Calu3 (cell line): ENCODE results near the gene CNPY2. TPM values are rescaled to one million over a fixed set of nuclear protein-coding genes. Genes with fewer than 3 reads are reported as not detected.

Experiments
- BruUV-seq: library from RNA; stranded (reverse); fragments of 400-500 nt; replicated peaks from 2 replicates; lab custom pipeline; 2021; lab: Mats Ljungman, UMichigan
- CTCF ChIA-PET: fragments of 300-600 bp; sonication (Branson Sonifier 250); formaldehyde crosslinking; loops from one replicate; lab custom pipeline; 2022; ENCODE audit warnings: antibody characterized with exemption; lab: Charles Lee
- DNase-seq: peaks from one replicate; pipeline ENCODE4 v3.0.0; 2022
- H3K27ac Mint-ChIP-seq: one replicate; pipeline ENCODE4 v1.8.0; 2022; ENCODE audit warnings: mixed read lengths; ENCODE audit not compliant: unreplicated experiment
- H3K27me3 Mint-ChIP-seq: one replicate; pipeline ENCODE4 v1.8.0; 2022; ENCODE audit warnings: mixed read lengths; ENCODE audit not compliant: unreplicated experiment
- H3K36me3 Mint-ChIP-seq: one replicate; pipeline ENCODE4 v1.8.0; 2022; ENCODE audit warnings: mild to moderate bottlenecking, moderate library complexity, mixed read lengths; ENCODE audit not compliant: insufficient read depth, unreplicated experiment
- H3K4me1 Mint-ChIP-seq: one replicate; pipeline ENCODE4 v1.8.0; 2022; ENCODE audit warnings: mild to moderate bottlenecking, low read depth, mixed read lengths; ENCODE audit not compliant: unreplicated experiment
- H3K4me3 Mint-ChIP-seq: one replicate; pipeline ENCODE4 v1.8.0; 2022; ENCODE audit warnings: mild to moderate bottlenecking, low read depth, moderate library complexity, mixed read lengths; ENCODE audit not compliant: unreplicated experiment
- H3K9me3 Mint-ChIP-seq: one replicate; pipeline ENCODE4 v1.8.0; 2022; ENCODE audit warnings: low read depth, mixed read lengths; ENCODE audit not compliant: unreplicated experiment
- CTCF ChIP-seq: fragments of 200-600 bp; IDR thresholded peaks from one replicate; pipeline ENCODE4 v1.8.0; 2022; ENCODE audit warnings: antibody characterized with exemption; ENCODE audit not compliant: unreplicated experiment
- intact Hi-C: fragments of 100-400 bp; cut with micrococcal nuclease; formaldehyde crosslinking; loops from one replicate; pipeline ENCODE4 v1.10.0; 2022; ENCODE audit not compliant: unreplicated experiment
- total RNA-seq: library from RNA; stranded (reverse); gene quantifications from 2 replicates; pipeline ENCODE4 v1.2.3, GENCODE V29; 2022

CNPY2 gene
- total RNA-seq, 1 experiment from 2014 or later: 228 TPM

DNA sequence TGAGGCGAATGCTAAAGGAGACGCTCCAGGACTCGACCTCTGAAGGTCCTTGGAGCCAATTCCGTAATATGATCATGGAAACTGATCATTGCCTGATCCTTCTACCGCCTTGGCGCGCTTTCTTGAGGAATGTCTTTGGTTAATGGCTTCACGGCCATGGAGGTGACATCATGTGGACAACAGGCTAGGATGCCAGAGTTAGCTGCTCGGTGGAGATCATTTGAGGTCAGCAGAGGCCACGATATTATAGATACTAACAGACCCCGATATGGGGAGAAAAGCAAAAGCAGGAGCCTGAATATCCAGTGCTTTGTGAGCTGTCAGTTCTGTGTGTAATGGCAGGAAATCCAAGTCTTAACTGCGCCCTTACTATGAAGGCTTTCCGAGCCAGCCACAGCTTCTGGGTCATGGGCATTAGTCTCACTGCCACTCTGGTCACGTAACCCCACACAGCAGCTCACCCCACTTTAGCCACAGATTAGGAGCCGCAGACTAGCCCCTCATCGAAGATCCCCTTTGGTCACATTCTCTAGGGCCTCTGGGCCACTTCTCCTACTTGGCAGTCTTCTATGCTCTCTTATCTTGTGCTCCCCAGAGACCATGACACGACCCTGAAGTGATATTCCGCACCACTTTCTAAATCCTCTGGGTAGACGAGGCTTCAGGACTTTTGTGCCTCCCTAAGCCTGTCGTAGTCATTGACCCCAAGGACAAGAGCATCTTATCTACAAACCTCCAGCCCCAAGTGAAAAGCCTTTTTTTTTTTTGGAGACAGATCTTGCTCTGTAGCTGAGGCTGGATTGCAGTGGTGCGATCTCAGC, 14.9 kb downstream of the CNPY2 start:
- no peaks in the 10 kb centered on the region for H3K27me3 Mint-ChIP-seq
- peaks cover 64% of the 10 kb centered on the region for H3K36me3 Mint-ChIP-seq
- H3K9me3 Mint-ChIP-seq: no peaks in the 10 kb centered on the region
- peak overlapping the region; percentile 92 for H3K27ac Mint-ChIP-seq
- intact Hi-C loops: loop anchor here (1.0 to 2.0 kb wide), 2 partner anchors 33 to 182 kb away; partner anchors contain the start of gene ZC3H10
- no peak for DNase-seq
- no peak for TF ChIP-seq CTCF
- peak overlapping the region; percentile 96 for H3K4me3 Mint-ChIP-seq
- peaks cover 29% of the 10 kb centered on the region for H3K4me1 Mint-ChIP-seq
- CTCF ChIA-PET: interaction anchor here (0.5 to 0.6 kb wide), 2 partner anchors 23 to 143 kb away, joined by 4 read pairs; no protein-coding TSS in a partner anchor
- TSS peak; percentile 67 for BruUV-seq

DNA sequence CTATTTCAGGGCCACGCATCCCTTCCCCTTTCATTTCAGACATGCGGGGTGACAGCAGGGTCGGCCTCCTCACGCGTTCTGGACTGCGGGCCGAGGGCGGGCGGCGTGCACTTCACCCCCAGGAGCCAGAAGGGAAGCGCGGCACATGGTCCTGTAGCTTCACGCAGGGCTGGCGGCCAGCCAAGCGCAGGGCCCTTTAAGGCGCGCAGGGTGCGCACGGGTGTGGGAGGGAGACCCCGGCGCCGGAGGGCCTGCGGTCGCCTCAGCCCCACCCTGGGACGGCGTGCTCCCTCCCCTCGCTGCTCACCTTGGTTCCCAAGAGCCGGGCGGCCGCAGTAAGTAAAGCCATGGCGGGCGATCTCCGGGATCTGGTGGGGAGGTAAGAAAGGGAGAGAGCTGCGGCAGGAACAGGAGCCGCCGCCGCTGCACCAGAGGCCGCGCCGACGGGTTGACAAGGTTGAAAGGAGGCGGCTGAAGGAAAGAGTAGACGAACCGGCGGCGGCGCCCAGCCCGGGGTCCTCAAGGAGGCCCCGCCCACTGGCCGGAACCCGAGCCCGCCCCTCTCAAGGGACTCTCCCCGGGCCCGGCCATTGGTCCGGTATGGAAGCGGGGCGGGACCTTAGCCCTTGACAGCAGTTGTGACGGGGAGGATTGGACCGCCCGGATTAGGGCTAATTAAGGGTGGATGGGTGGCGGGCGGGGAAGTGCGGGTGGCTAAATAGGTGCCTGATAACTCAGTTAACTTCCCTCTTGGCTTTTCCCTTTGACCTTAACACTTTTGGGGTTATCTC, 15.7 kb downstream of the CNPY2 start, which contains the start of gene CS:
Gene CS (minus strand): TSS at position 478 of the 791 bp plus-strand sequence. CDS start 129 bp downstream, at position 349.
- Mint-ChIP-seq H3K27ac (peak within 1 kb of the TSS; percentile 92), H3K4me3 (peak within 1 kb of the TSS; percentile 96), H3K27me3 (no peaks in the 10 kb centered on the region), H3K36me3 (peaks cover 56% of the 10 kb centered on the region), H3K4me1 (peaks cover 29% of the 10 kb centered on the region), H3K9me3 (no peaks in the 10 kb centered on the region)
- DNase-seq: peak; percentile 99
- CTCF ChIA-PET: interaction anchor here (0.5 kb wide), 3 partner anchors 22 to 78 kb away, joined by 3 to 4 read pairs (median 3); no protein-coding TSS in a partner anchor
- BruUV-seq: no TSS peak
- intact Hi-C loops: loop anchor here (1.0 to 2.0 kb wide), 2 partner anchors 34 to 181 kb away; partner anchors contain the start of gene ZC3H10
- TF ChIP-seq CTCF: no peak

- peak; percentile 11 for DNase-seq
- intact Hi-C loops: no loop called here
- no peaks in the 10 kb centered on the region for H3K9me3 Mint-ChIP-seq
- TF ChIP-seq CTCF: no peak
- H3K27ac Mint-ChIP-seq: peak overlapping the region; percentile 92
- peaks cover 50% of the 10 kb centered on the region for H3K36me3 Mint-ChIP-seq
- H3K4me3 Mint-ChIP-seq: peak overlapping the region; percentile 96
- H3K4me1 Mint-ChIP-seq: peaks cover 29% of the 10 kb centered on the region
- TSS peak; percentile 50 for BruUV-seq
- H3K27me3 Mint-ChIP-seq: no peaks in the 10 kb centered on the region
- CTCF ChIA-PET: interaction anchor here (0.6 kb wide), 1 partner anchor 30 kb away, joined by 3 read pairs; no protein-coding TSS in a partner anchor
Measured at GRCh38 chr12:56299308-56299852, 16.4 kb downstream of the CNPY2 start.

- BruUV-seq: no TSS peak
- no peak for TF ChIP-seq CTCF
- H3K27ac Mint-ChIP-seq: peak overlapping the region; percentile 92
- no peak for DNase-seq
- no peaks in the 10 kb centered on the region for H3K9me3 Mint-ChIP-seq
- H3K36me3 Mint-ChIP-seq: peaks cover 48% of the 10 kb centered on the region
- peak overlapping the region; percentile 96 for H3K4me3 Mint-ChIP-seq
- intact Hi-C loops: no loop called here
- CTCF ChIA-PET: interaction anchor here (0.6 kb wide), 1 partner anchor 31 kb away, joined by 3 read pairs; no protein-coding TSS in a partner anchor
- no peaks in the 10 kb centered on the region for H3K27me3 Mint-ChIP-seq
- peaks cover 29% of the 10 kb centered on the region for H3K4me1 Mint-ChIP-seq
Measured at GRCh38 chr12:56298828-56299227, 17.0 kb downstream of the CNPY2 start.
